ENCODE results near the gene KRT14.
"Not testable (repeated sequence)": the region's sequence is repeated elsewhere in the genome, so short reads cannot be mapped to it uniquely, and the experiment has no call there.

Gene KRT14

DNA sequence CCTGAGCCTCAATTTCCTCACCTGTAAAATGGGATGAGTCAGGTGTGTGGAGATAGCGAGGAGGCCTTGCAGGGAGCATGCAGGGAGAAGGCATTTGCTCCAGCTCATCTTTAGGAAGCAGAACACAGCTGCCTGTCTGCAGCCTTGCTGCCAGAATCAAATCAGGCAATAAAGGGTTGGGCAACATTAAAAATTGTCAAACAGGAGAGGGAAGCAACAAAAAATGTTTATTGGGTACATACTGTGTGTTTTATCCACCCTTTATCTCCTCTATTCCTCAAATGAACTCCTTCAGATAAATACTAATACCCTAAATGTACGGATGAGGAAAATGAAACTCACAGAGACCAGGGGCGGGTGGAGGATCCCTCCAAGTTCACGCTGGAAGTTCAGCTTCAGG lies 13.6 kb upstream of the KRT14 start:
- no peak for DNase-seq

DNA sequence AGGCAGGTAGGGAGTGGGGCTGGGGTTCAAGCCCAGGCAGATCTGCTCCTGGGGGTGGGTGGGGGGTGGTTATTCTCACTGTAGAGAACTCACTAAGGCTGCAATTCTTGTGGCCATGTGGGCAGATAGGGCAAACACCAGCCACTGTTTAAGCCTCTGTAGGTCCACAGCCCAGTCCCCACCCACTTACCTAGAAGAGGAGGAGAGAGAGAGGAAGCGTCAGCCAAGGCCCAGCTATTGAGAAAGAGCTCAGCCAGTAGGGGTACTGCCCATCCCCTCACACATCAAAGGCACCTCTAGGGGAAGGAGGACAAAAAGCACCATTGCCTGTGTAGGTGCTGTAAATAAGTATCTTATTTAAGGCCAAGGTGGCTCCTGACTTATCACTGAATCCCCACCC lies 13.0 kb upstream of the KRT14 start:
- no peak for DNase-seq

DNA sequence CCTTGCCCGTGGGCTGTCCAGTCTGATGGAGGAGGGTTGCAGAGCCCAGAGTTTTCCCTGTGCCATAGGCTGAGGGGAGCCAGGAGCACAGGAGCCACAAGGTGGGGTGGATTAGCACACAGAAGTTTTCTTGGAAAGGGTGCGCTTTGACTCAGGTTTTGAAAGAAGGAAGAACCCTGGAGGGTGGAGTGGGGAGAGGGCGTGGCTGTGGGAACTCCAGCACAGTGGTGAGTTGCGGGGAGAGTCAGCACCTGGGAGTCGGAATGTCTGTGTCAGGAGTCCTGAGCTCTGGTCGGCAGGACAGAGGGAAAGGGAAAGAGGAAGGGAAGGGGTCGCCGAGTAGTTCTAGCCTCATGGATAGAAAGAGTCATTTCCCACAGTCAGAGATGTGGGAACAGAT lies 8.9 kb upstream of the KRT14 start:
- no peak for DNase-seq

DNA sequence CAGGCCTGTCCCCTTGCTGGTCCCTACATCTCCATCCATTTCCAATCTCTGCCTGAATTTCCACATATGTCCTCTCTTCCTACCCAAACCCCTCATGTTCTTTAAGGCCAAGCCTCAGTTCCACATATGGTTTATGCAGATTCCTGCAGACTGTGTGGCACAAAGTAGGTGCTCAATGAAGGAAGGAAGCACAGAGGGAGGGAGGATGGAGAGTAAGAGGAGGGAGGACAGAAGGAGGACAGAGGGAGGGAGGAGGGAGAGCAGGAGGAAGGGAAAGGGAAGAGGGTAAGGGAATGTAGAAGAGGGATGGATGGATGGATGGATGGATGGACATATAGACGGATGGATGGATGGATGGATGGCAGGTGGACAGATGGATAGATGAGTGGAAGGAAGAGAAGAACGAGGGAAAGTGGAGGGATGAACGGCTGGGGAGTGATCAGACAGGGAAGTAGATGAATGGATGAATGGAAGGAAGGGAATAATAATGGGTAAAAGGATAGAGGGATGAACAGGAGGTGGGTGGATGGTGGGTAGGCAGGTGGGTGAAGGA lies 7.7 kb upstream of the KRT14 start:
- no peak for DNase-seq

DNA sequence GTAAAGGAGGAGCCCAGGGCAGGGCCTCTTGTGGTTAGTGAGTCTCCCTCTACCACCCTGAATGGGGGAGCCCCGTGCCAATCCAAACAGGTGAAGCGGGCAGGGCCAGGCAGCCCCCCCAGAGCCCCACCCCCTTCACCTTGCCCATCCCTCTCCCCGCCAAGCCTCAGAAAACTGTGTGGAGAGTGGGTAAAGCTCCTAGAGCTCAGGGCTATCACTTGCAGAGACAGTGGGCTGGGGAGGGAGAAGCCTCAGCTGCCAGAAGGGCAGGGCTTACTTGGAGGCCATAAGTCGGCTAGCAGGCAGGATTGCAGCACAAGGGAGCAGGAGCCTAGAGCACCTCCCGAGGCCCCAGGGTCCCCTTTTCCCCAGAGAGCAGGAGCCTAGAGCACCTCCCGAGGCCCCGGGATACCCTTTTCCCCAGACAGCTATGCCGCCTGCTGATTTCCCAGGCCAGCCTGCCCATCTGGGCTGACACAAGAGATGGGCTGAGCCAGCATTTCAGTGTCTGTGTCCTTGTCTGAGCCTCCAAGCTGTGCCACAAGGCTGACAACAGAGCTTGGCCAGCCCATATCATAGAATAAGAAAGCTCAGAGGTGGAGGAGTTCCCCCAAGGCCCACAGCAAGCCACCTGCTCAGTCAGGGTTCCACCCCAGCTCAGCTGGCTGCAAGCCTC lies 6.7 kb upstream of the KRT14 start:
- DNase-seq: no peak

DNA sequence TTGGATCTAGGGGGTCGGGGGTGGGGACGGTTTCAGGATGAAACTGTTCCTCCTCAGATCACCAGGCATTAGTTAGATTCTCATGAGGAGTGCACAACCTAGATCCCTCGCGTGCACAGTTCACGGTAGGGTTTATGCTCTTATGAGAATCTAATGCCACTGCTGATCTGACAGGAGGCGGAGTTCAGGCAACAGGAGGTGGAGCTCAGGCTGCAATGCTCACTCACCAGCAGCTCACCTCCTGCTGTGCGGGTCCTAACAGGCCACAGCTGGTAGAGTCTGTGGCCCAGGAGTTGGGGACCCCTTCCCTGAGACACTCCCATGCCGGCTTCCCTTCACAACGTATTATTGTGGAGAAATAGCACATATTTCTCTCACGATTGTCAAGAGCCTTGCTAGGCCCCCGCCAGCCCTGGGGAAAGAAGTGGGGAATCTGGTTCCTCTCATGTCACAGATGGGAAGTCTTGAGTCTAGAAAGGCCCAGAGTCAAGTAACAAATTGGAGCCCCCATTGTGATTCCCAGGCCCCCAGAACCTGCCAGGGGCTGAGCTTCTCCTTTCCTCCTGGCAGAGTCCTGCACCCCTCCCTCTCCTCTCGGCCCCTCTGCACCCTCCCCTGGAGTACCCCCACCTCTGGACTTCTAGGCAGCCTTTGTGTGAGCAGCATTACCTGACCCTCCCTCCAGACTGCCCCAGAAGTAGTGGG lies 6.1 kb upstream of the KRT14 start:
- DNase-seq: no peak

DNA sequence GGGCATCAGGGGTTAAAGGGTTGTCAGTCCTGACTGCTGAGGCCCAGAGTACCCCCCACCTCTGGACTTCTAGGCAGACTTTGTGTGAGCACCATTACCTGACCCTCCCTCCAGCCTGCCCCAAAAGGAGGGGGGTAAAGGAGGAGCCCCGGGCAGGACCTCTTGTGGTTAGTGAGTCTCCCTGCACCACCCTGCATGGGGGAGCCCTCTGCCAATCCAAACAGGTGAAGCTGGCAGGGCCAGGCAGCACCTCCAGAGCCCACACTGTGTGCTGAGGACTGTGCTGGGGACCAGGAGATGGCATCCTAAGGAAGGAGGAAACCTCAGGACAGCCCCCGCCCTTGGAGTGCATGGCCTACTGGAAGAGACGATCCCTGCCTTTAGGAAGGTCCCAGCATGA lies 2.6 kb upstream of the KRT14 start:
- DNase-seq: no peak

DNA sequence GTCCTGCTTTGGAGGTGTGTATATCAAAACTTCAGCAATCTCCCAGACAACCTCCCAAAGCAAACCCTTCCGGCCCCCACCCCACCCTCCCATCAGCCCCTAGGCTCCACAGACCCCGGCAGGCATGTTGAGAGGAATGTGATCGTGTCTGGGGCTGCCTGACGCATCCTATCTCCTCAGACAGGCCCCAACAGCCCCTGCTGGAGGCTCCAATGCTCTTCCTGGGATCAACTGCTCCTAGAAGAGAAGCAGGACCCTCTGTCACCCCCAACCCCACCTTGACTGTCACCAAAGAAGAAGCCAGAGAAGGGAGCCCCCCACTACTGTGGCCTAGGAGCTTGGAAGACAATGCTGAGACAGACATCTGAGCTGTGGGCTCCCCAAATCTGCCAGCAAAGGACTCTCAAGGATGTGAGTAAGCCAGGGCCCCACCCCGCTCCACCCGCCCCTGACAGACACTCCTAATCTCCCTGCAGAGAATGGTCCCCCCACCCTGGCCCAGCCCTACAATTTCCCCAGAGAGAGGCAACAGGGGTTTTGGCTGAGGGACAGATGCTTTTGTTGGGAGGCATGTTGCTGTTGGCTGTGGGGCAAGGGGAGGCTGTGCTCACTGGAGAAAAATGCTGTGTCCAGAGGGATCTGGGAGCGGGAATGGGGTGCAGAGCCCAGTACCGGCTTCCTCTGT lies 1.6 kb upstream of the KRT14 start:
- DNase-seq: no peak

DNA sequence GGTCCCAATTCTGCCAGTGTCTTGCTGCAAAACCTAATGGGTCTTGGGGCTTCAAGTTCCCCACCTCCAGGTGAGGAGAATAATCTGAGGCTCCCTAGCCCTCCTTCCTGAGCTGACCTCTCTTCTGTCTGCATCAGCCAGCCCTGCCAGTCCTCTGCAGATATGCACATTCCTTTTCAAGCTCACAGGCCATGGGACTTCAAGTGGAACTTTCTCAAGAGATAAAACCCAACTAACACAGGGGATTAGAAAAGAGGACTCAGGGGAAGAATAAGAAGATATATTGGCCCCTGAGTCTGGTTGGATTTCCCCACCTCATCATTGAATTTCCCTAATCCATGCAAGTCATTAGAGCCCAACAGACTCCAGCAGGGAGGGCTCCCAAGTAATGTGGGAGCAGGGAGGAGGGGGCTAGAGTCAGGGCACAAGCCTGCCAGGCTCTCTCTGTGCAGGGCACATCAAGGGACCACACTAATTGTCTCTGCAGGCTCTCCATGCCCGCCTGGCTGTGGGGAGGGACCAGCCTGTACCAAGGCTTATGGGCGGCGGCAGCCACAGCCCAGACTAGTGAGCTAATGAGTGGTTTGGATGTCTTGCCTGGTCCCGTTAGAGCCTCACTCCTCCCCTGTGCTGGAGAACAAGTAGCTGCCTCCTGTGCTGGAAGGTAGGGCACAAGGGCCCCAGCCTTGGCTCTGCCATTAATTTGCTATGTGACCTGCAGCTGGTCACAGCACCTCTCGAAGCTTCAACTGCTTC lies 1.2 kb downstream of the KRT14 start:
- no peak for DNase-seq

DNA sequence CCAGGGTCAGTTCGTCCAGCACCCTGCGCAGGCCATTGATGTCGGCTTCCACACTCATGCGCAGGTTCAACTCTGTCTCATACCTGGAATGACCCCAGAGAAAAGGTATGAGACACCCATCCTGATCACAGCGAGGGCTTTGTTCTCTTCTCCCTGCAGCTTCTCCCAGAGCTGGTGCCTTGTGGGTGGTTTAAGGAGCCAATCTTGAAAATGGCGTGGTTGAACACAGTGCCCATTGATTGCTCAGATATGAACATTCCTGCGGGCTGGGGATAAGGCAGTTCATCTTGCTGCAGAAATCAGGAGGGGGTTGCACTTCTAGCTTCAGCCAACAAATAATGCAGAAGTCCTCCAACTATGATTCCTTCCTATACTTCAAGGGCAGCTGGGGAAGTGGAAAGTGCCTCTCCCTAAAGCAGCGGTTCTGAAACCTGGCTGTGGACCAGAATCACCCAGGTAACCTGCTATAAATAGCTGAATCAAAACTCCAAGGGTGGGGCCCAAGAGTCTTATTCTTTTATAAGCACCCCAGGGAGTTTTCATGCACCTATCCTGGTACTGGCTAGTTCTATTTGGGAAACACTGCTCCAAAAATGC lies 2.3 kb downstream of the KRT14 start:
- not testable (repeated sequence) for DNase-seq

DNA sequence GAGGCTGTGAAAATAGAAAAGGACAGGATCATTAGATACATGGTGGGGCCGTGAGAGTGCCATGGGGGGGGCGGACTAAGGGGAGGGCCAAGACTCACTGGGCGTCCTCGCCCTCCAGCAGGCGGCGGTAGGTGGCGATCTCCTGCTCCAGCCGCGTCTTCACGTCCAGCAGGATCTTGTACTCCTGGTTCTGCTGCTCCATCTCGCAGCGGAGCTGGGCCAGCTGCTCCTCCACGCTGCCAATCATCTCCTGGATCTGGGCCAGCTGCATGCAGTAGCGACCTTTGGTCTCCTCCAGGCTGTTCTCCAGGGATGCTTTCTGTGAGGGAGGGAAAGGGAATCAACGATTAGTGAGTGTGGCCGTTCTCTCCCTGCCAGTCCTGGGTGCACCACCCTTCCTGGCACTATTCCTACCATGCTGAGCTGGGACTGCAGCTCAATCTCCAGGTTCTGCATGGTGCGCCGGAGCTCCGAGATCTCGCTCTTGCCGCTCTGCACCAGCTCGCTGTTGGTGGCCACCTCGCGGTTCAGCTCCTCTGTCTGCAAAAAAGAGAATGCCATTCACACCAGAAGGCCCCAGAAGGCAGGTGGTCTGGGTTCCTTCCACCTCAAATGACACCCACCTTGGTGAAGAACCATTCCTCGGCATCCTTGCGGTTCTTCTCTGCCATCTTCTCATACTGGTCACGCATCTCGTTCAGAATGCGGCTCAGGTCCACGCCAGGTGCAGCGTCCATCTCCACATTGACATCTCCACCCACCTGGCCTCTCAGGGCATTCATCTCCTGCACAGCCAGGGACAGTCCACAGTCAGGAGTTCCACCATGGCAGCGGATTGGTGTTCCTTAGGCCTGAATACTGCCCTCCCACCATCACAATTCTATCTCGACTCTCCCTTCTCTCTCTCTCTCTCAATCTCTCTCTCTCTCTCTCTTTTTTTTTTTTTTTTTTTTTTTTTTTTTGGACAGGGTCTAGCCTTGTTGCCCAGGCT lies 3.3 kb downstream of the KRT14 start:
- no peak for DNase-seq

DNA sequence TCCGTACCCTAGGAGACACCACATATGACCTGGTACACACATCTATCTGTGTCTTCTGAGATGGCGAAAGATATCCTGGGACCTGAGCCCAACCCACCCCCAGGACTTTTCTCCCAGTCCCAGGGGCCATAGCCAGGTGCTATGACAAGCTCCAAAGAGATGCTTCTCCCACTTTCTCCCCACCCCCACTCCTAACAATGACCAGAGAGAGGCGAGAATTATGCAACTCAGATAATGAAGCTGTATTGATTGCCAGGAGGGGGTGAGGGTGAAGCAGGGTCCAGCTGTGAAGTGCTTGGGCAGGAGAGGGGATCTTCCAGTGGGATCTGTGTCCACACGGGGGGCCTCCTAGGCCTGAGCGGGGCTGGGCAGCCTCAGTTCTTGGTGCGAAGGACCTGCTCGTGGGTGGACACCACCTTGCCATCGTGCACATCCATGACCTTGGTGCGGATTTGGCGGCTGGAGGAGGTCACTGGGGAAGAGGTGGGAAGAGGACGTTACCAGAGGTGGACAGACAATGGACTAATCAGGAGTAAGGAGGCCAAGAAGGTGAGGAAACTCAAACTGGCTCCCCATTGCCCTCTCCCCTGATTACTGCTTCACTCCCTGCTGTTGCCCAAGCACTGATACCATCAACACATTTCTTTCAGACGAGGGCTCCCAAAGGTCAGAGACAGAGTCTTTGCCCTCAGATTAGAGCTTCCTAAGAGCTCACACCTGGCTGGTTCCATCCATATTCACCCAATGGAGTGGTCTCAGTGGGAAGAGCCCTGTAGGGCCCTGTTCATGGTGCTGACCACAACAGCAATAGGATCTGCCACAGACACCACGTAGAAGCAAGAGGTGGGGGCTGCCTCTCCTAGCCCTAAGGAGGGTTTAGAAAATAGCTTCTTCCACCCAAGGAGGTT lies 4.4 kb downstream of the KRT14 start:
- DNase-seq: not testable (repeated sequence)

DNA sequence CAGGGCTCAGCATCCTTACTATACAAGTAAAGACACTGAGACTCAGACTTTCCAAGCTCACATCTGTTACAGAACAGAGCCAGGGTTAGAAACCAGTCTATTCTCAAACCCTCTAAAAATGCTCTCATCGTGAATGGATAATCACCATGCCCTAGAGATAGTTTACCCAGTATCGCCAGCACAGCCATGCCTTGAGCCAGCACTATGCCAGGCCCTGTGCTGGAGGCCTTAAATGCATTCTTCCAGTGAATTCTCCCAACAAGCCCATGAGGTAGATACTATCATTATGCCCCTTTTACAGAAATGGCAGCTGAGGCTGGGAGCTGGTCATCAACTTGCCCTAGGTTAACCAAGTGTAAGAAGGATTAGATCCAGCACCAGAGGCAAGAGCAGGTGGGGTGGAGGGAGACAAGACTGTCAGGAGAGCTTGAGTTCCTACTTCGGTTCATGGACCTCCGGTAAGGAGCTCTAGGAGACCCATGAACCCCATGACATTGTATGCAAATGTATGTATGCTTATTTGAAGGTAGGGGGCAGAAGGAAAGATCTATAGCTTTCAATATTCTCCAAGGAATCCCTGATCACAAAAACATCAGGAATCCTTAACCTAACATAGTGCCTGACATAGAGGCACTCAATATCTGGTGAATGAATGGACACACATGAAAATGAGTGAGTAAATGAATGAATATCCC lies 5.2 kb downstream of the KRT14 start:
- no peak for DNase-seq

DNA sequence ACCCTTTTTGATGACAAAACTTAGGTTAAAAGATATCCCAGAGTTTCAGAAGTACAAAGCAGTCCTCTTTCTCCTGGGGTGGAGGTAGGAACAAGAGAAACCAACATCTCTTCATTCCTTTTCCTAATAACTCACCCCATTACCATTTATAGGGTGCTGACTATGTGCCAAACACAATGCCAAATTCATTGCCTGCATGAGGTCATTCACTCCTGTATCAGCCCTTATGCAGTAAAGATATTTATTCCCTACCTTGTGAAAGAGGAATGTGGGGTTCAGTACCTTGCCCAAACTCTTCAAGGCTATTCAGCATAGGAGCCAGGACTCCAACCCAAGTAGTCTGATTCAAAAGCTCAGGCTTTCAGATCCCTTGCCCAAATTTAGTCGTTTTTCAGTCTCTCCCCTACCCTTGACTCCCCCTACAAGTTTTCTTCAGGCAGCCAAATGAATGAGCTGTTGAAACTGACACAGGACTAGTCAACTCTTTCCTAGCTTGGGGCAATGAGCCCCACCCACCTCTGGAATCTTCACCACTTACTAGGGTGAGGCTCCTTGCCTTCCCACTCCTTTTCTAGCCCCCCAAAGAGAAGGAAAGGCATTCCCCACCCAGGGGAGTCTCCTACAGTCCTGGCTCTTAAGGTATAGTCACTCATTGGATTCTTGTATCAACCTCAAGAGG lies 5.9 kb downstream of the KRT14 start:
- no peak for DNase-seq

DNA sequence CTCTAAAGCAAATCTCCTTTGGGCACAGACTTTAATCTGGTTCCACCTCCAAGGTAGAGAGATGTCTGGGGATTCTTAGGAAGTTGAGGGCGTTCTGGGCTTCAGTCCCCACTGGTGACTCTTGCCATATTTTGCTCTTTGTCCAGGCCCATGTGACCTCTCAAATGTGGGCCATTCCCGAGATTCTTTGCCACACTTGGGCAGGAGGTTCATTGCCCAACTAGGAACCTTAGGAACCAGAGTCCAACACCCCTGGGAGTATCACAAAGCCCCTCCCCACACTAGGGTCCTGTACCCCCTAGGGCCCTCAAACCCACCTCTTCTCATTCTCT lies 6.5 kb downstream of the KRT14 start:
- DNase-seq: no peak

DNA sequence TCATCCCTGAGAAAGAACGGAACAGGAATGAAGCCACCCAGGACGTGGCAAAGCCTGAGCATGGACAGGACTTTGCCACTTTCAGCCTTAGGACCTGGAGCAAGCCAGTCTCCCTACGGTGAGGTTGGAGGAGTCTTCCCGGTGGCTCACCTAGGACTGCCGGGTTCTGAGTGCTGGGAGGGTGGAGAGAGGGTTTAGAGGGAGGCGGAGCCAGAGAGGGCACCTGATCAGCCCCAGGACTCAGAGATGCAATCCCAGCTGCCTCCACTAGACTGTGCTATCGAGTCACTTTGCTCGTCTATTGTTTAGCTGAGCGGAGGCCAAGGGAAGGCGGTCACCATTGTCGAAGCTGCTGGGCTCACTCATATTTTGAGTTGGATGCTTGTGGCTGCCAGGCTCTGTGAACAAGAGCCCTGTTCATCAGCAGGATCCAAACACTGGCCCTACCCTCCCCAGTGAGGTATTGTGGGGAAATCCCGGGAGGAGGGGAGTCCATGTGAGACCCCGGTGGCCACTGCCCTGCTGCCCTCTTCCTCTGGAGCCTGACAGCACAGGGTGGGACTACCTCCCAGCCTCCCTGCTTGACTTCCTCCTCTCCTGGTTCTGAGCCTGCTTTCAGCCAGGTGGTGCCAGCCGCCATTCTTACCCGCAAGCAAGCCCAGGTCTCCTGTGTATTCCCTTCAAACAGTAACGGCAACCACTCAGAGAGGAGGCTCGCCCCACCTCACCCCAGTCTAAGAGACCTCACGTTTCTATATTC lies 7.0 kb downstream of the KRT14 start:
- peak; percentile 94 for DNase-seq

DNA sequence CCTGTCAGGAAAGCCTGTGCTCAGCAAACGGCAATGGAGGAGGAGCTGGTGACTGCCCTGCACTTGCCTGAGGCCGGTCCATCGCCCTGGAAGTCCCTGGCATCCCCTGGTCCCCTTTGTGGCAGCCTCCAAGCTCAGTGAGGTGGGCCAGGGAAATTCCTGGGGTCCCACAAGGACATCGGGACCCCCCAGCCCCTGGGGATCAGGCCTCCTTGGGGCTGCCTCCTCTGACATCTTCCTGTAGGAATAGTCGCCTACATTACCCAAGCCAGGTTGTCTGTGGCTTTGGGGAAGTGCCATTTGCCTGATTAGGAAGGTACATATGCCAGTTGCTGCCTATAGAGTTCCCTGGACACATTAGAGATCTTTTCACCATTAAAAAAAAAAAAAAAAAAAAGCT lies 7.7 kb downstream of the KRT14 start:
- no peak for DNase-seq

DNA sequence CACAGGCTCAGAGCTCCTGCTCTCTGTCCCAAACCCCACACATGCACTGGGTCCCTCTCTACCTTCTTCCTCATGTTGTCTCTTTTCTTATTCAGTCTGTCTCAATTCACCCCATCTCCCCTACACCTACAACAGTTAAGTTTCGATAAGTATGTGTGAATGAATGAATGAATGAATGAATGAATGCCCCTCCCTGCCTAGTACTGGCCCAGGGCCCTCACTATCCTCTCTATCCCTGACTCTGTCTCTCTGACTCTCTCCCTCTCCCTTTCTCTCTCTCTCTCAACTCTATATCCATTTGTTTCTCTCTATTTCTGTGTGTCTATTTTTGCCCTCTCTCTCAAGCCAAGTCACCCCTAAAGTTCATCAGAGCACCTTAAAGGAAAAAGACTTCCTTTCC lies 8.2 kb downstream of the KRT14 start:
- DNase-seq: no peak

DNA sequence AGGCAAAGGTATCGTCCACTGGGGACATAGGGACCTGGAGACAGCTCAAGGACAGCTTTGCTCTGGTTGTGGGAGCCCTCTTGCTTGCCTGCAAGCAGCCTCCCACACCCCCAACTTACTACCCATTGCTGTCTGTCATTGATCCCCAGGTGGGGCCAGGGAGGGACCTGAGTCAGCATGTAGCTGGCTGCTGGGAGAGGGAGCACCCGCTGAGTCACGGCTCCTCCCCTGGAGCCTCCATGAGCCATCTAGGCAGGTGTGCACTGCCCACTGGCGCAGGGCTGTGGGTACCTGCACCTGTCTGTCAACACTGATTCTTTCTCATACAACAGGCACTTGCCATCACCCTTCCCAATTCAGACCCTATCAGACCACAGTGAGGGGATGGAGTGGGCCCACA lies 10.0 kb downstream of the KRT14 start:
- DNase-seq: peak; percentile 32

All from NCI-H1436 (cell line).